ENCODE data around the gene SAMHD1. TPM values are rescaled to one million over a fixed set of nuclear protein-coding genes. Genes with fewer than 3 reads are reported as not detected.

Gene SAMHD1
- total RNA-seq, 1 donor from 2014 or later = 16.9 TPM

DNA sequence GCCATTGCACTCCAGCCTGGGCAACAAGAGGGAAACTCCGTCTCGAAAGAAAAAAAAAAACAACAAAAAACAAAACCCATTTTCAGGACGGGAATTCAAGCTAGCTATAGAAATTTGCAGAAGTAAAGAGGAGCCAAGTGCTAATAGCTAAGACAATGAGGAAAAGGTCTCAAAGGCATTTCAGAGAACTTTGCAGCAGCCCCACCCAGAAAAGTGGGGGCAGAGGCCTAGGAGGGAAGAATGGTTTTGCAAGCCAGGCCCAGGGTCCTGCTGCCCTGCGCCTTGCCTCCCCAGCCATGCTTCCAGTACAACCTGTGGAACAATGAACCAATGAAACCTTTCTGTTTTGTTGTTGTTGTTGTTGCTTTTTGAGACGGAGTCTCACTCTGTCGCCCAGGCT lies 38.3 kb upstream of the SAMHD1 start:
- no peak for DNase-seq (ENCODE audit: low read depth)
- H3K4me3 ChIP-seq (ENCODE audit: low read depth, low read length) = no peak overlapping the region
- no peaks in the 10 kb centered on the region for H3K36me3 ChIP-seq (ENCODE audit: control insufficient read depth, insufficient read depth, low read length)
- H3K27me3 ChIP-seq (ENCODE audit: control insufficient read depth, insufficient read depth, low read length) = no peaks in the 10 kb centered on the region
- TF ChIP-seq CTCF (IDR thresholded peaks at IDR 0.05; ENCODE audit: insufficient read depth, low read length, poor library complexity, severe bottlenecking) = no peak

DNA sequence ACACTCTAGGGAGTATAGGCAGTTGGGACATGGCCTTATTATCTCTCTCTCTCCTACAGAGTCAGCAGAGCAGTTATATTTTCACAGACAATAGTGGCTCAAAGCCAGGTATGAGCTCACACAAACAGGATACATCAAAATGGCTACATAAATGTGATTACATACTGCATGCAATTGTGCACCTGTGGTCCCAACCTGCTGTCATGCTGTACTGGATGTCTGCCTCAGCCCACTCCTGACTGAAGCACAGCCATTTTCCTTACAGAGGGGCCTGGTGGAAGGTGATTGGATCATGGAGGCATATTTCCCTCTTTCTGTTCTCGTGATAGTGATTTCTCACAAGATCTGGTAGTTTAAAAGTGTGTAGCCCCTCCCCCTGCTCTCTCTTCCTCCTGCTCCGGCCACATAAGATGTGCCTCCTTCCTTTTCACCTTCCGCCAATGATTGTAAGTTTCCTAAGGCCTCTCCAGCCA lies 37.0 kb upstream of the SAMHD1 start:
- TF ChIP-seq CTCF (IDR thresholded peaks at IDR 0.05; ENCODE audit: insufficient read depth, low read length, poor library complexity, severe bottlenecking) = no peak
- H3K36me3 ChIP-seq (ENCODE audit: control insufficient read depth, insufficient read depth, low read length) = no peaks in the 10 kb centered on the region
- DNase-seq (ENCODE audit: low read depth) = no peak
- H3K4me3 ChIP-seq (ENCODE audit: low read depth, low read length) = no peak overlapping the region
- H3K27me3 ChIP-seq (ENCODE audit: control insufficient read depth, insufficient read depth, low read length) = no peaks in the 10 kb centered on the region

DNA sequence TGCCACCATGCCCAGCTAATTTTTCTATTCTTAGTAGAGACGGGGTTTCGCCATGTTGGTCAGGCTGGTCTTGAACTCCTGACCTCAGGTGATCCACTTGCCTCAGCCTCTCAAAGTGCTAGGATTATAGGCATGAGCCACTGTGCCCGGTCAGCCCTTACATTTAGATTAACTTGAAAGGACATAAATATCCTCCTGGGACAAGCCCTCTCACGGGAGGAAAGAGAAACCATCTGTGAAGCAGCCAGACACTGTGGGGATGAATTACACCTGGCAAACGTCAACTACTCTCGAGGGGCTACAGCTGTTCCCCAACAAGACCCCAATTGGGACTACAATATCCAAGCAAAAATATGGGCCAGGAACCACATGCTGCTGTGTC lies 32.7 kb upstream of the SAMHD1 start:
- H3K27me3 ChIP-seq (ENCODE audit: control insufficient read depth, insufficient read depth, low read length) = no peaks in the 10 kb centered on the region
- no peak for TF ChIP-seq CTCF (IDR thresholded peaks at IDR 0.05; ENCODE audit: insufficient read depth, low read length, poor library complexity, severe bottlenecking)
- H3K4me3 ChIP-seq (ENCODE audit: low read depth, low read length) = no peak overlapping the region
- no peak for DNase-seq (ENCODE audit: low read depth)
- no peaks in the 10 kb centered on the region for H3K36me3 ChIP-seq (ENCODE audit: control insufficient read depth, insufficient read depth, low read length)

- no peak for DNase-seq (ENCODE audit: low read depth)
- H3K27me3 ChIP-seq (ENCODE audit: control insufficient read depth, insufficient read depth, low read length) = no peaks in the 10 kb centered on the region
- no peak for TF ChIP-seq CTCF (IDR thresholded peaks at IDR 0.05; ENCODE audit: insufficient read depth, low read length, poor library complexity, severe bottlenecking)
- no peaks in the 10 kb centered on the region for H3K36me3 ChIP-seq (ENCODE audit: control insufficient read depth, insufficient read depth, low read length)
- no peak overlapping the region for H3K4me3 ChIP-seq (ENCODE audit: low read depth, low read length)
These were observed 23.8 kb upstream of the SAMHD1 start for GRCh38 chr20:36975099-36975818.

DNA sequence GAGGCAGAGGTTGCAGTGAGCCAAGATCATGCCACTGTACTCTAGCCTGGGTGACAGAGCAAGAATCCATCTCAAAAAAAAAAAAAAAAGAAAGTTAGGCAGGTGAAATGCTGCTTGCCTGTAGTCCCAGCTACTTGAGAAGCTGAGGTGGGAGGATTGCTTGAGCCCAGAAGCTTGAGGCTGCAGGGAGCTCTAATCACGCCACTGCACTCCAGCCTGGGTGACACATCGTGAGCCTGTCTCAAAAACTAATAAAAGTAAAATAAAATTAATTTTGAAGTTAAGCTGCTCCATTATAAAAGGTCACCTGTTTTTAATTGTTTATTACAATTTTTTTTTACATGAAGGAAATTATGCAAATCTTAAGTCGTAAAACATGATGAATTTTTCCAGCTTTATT lies 23.2 kb upstream of the SAMHD1 start:
- no peak for DNase-seq (ENCODE audit: low read depth)
- no peak for TF ChIP-seq CTCF (IDR thresholded peaks at IDR 0.05; ENCODE audit: insufficient read depth, low read length, poor library complexity, severe bottlenecking)
- Histone ChIP-seq H3K27me3 (ENCODE audit: control insufficient read depth, insufficient read depth, low read length) (no peaks in the 10 kb centered on the region), H3K4me3 (ENCODE audit: low read depth, low read length) (no peak overlapping the region), H3K36me3 (ENCODE audit: control insufficient read depth, insufficient read depth, low read length) (no peaks in the 10 kb centered on the region)

- Histone ChIP-seq H3K36me3 (ENCODE audit: control insufficient read depth, insufficient read depth, low read length) (no peaks in the 10 kb centered on the region), H3K4me3 (ENCODE audit: low read depth, low read length) (no peak overlapping the region), H3K27me3 (ENCODE audit: control insufficient read depth, insufficient read depth, low read length) (no peaks in the 10 kb centered on the region)
- no peak for DNase-seq (ENCODE audit: low read depth)
- no peak for TF ChIP-seq CTCF (IDR thresholded peaks at IDR 0.05; ENCODE audit: insufficient read depth, low read length, poor library complexity, severe bottlenecking)
These were observed 19.6 kb upstream of the SAMHD1 start for GRCh38 chr20:36971103-36971502.

Measured in kidney epithelial cell (primary cell).